ENCODE data around the gene UBA6. TPM values are rescaled to one million over a fixed set of nuclear protein-coding genes. Genes with fewer than 3 reads are reported as not detected.
"Not testable (repeated sequence)": the region's sequence is repeated elsewhere in the genome, so short reads cannot be mapped to it uniquely, and the experiment has no call there.

The UBA6 gene
- polyA plus RNA-seq, 5 donors = 39.4 to 84.9 (median 73.0) TPM

- DNase-seq = no peak
Observed at GRCh38 chr4:67674098-67674497, 26.9 kb downstream of the UBA6 start.

DNA sequence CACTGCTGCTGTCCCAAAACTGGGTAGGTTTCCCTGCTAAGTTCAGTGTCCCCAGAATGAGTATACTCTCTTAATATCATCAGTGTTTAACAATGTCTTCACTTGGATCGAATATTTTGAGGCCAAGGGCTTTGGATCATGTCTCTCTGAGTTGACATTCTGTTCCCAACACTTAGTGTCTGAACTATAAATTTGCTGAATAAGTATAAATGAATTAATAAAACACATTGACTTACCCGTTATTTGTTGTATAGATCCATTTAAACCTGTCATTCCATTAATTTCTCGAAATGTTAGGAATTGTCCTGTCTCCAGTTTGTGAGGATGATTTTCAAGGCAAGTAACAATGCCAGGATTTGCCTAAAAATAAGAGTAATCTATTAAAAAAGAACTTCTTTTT is 32.6 kb downstream of the UBA6 start:
- no peak for DNase-seq

- no peak for DNase-seq
Observed at GRCh38 chr4:67660418-67660817, 40.5 kb downstream of the UBA6 start.

GRCh38 chr4:67659065-67659464 is 41.9 kb downstream of the UBA6 start:
- DNase-seq = no peak

DNA sequence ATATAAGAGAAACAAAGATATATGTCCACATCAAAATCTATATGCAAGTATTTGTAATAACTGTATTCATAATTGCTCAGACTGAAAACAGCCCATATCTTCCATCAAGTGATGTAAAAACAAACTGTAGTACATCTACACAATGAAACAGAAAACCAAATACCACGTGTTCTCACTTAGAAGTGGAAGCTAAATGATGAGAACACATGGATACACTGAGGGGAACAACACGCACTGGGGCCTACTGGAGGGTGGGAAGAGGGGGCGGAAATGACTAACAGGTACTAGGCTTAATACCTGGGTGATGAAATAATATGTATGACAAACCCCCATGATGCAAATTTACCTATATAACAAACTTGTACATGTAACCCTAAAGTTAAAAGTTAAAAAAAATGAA is 42.7 kb downstream of the UBA6 start:
- no peak for DNase-seq

DNA sequence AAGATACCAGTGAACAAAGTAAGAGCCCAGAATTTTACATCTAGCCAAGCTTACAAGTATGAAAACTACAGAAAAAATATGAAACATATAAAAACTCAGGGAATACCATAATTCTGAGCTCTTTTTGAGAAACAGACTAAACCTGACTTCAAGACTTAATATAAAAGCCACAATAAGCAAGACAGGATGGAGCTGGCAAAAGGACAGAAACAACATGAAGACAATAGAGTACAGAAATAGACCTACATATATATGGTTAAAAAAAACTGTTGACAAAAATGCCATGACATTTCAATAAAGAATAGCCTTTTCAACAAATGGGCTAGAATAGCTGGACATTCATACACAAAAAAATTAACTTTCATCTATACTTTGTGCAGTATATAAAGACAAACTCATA is 49.4 kb downstream of the UBA6 start:
- no peak for DNase-seq

DNA sequence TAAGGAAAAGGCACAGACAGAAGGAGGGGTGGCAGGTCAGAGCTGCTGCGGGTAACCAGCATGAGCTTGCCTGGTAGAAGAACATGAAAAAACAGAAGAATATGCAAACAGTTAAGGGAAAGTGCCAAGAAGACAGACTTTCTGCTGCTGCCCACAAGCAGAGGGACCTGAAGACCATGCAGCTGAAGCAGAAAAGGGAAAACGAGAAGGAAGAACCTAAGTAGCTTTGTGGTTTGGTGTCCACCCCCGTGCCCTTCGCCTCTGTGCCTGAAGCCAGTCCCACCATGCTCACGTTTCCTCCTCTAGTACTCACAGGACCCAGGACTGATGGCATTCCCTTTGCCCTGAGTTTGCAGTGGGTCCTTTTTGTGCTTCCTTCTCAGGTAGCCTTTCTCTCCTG is 62.8 kb downstream of the UBA6 start:
- DNase-seq = no peak

DNA sequence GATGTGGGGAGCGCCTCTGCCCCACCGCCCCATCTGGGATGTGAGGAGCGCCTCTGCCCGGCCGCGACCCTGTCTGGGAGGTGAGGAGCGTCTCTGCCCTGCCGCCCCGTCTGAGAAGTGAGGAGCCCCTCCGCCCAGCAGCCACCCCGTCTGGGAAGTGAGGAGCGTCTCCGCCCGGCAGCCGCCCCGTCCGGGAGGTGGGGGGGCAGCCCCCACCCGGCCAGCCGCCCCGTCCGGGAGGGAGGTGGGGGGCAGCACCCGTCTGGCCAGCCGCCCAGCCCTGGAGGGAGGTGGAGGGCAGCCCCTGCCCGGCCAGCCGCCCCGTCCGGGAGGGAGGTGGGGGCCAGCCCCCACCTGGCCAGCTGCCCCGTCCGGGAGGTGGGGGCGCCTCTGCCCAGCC is 64.0 kb downstream of the UBA6 start:
- not testable (repeated sequence) for DNase-seq

DNA sequence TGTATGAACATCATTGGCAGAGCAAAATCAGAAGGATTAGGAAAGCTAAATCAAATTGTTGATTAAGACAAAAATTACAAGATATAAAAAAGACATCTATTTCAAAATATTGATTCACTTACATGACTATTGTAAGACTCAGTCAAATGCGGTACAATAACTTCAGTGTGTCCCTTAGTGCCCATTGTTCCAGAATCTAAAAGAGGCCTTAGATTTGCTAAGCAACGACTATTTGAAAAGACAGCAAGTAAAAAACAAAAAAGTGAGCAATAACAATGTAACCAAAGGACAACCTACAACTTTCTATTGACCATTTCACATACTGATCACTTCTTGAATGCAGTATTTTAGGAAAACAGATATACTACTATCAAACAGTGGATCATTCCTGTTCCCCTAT is 65.6 kb downstream of the UBA6 start:
- no peak for DNase-seq

DNA sequence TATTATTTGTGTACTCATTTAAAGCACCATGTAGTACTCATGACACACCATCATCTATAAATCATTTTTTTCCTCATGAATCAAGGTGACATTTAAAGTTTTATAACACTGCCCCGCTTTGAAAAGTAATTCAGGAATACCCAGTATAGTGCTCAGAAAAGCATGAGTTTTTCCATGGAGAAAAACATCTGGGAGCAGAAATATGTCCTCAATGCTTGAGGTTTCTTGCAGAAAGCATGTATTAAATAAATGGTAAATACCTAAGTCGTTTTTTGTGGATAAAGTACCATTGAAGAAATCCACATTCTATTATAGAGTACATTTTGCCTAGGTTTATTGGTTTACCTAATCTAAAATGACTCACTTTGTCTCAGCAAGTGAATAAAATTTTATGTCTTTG is 66.2 kb downstream of the UBA6 start:
- no peak for DNase-seq

DNA sequence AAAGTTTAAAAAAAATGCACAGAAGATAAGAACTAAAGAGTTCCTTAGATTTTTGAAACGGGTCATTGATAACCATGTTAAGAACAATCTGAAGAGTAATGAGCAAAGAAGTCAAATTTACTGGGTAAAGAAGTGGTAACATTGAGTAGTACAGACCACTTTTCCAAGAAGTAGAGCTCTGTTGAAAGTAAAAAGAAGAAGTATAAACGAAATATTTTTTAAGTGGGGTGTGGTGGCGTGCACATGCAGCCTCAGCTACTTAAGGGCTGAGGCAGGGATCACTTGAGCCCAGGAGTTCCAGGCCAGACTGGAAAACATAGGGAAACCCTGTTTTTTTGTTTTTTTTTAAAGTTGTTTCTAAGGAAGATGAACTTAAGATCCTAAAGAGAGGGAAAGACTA is 68.5 kb downstream of the UBA6 start:
- DNase-seq = no peak

GRCh38 chr4:67624939-67625338 is 76.0 kb downstream of the UBA6 start:
- DNase-seq = no peak

DNA sequence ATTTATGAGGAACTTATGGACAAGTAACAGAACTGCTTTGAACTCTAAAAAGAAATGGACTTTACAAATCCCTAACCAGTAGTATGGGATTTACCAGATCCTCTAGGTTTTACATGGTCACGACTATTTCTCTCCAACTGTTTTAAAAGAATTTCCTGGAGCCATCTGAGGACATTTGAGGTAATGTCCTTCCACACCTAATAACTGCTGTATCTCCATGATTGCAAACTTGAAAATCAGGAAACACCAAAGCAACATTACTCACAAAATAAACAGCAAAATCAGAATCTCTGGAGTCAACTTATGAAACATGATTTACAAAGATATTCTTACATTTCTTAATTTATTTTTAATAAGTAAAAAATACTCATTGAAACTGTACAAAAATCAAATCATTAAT is 84.5 kb downstream of the UBA6 start:
- DNase-seq = no peak

DNA sequence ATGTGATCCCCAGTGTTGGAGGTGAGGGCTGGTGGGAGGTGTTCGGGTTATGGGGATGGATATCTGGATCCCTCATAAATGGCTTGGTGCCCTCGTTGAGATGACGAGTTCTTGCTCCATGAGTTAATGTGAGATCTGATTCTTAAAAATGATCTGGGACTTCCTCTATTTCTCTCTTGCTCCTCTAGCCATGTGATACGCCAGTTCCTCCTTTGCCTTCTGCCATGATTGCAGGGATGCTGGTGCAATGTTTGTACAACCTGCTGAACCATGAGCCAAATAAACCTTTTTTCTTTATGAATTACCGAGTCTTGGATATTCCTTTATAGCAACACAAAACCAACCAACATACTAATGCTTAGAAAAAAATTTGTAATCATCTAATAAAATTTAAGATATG is 85.8 kb downstream of the UBA6 start:
- no peak for DNase-seq

- DNase-seq = no peak
Observed at GRCh38 chr4:67614186-67614585, 86.8 kb downstream of the UBA6 start.

DNA sequence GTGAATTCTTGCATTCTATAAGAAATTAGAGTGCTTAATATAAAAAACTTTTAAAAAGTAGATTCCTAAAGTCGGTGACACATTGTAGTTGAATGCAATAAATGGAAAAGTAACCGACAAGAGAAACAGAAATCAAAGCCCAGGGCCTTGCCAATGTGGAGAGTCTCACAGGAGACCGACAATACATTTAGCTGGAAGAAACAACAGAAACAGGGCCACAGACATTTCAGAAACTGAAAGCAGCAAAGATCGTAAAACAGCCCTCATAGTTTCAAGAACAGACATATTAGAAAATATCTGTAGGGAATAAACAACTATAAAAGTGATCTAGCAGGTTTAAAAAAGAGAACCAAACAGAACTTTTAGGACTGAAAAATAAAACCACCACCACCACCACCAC is 92.9 kb downstream of the UBA6 start:
- DNase-seq = no peak

DNA sequence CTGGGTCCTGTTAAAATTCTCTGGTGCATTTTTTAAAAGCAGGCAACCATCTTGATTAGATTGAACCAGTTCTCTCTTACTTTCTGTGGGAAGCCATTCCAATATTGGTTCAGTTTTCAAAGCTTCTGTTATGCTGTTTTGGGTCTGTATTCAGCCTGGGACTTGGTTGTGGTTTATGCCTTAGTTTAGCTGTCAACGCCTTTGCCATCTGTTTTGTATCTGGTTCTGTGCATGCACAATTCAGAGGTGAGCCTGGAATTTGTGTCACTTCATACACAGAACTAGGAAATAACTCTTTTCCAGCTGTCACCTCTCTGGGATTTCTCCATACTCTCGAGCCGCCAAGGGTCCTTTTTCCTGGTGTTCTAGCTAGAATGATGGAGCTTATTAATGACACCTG is 96.2 kb downstream of the UBA6 start:
- no peak for DNase-seq

DNA sequence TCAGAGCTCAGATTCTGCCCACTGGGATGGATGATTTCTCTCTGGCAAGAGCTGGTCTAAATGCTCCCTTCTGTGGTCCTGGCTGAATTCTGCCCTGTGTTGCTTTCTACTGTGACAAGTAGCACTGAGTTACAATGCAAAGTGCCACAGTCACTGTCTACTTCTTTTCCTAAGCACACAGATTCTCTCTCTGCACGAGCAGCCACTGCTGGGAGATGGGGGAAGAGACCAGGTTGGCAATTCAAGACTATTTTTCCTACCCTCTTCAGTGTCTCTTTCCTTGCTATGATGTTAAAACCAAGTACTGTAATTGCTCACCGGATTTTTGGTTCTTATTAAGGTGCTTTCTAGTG is 97.0 kb downstream of the UBA6 start:
- no peak for DNase-seq

GRCh38 chr4:67603310-67604028 is 97.5 kb downstream of the UBA6 start:
- DNase-seq = no peak

GRCh38 chr4:67593741-67594175 is 107.2 kb downstream of the UBA6 start:
- DNase-seq = peak in 1 of 2 donors; percentile 1

DNA sequence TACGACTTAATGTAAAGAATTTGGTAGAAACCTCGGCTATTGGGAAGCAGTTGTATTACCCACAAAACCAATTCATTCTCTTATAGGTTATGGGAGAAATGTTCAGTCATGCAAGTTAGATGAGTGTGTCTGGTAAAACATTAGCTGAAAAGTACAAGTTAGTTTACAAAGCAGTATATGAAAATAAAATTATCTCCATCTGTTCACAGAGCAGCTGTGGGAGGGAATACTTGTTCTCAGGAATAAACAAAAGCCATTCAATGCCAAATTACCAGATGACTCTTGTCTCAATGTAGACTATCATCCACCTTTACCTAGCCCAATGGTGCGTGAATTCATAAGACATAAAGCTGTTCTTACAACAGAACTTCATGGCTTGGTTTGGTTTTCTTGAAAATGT is 113.8 kb downstream of the UBA6 start:
- DNase-seq = no peak

DNA sequence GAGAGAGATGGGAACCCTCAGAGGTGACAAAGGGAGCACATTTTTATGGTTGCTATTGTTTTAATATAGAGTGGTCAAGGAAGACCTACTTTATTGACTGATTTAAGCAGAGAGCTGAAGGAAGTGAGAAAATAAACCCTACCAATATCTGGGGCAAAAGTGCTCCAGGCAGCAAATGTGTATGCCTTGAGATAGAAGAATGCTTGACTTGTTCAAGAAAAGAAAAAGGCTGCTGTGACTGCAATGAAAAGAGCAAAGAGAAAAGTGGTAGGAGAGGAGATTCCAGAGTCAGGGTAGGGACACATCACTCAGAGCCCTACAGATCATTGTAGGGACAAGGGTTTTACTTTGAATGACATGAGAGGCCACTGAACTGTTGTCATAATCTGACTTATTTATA is 116.5 kb downstream of the UBA6 start:
- no peak for DNase-seq

DNA sequence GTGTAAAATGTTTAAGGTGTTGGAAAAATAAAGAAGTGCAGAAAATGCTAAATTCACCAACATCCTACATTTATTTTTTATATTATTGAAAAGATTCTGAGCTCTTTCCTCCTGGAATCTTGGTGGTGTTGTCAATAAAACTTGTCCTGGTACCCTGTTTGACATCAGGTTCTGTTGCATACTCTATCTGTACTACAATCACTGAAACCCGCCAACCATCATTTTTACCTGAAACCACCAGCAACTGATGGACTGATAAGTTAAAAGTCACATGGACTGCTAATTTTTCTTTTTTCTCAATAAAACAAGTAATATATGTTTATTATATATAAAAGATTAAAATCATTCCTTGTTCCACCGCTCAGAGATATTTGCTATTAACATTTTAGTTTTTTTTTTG is 119.0 kb downstream of the UBA6 start:
- DNase-seq = no peak

- no peak for DNase-seq
Observed at GRCh38 chr4:67581208-67581857, 119.6 kb downstream of the UBA6 start.

All from right lung (tissue), 5 donors.